HG03280 (cell line): ENCODE measurements around the gene LIPM.

ENCODE experiments used
- ATAC-seq: cut with Tn5 transposase; IDR thresholded peaks from one replicate; pipeline ENCODE4 v1.9.1; 2021; ENCODE audit warnings: mild to moderate bottlenecking, moderate library complexity; ENCODE audit not compliant: unreplicated experiment

The LIPM gene, protein sequence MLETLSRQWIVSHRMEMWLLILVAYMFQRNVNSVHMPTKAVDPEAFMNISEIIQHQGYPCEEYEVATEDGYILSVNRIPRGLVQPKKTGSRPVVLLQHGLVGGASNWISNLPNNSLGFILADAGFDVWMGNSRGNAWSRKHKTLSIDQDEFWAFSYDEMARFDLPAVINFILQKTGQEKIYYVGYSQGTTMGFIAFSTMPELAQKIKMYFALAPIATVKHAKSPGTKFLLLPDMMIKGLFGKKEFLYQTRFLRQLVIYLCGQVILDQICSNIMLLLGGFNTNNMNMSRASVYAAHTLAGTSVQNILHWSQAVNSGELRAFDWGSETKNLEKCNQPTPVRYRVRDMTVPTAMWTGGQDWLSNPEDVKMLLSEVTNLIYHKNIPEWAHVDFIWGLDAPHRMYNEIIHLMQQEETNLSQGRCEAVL

DNA sequence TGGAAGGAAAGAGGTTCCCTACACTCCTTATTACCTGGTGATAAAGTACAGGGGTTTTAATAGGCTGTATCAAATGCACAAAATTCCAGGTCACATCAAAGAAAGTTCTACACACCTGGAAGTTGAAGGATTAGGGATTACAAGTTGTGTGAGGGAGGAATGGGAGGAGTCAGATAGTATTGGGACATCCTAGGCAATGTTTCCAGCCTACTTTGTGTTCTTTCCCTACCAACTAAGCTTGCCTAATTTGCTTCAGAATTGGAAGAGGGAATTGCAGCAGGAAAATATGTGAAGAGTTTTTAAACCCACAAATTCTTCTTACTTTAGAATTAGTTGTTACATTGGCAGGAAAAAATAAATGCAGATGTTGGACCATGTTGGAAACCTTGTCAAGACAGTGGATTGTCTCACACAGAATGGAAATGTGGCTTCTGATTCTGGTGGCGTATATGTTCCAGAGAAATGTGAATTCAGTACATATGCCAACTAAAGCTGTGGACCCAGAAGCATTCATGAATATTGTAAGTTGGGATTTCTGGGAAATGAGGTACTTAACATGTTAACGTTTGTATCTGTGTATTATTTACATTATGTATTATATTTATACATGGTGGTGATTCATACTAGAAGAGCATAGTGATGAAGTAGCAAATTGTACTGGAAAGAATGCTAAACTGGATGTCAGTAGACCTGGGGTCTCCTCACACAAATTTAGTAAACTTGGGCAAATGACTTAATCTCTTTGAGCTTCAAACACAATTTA, at the start of gene LIPM:
Gene LIPM, plus strand, starts transcription at position 208 of the 763 bp plus-strand sequence. Its CDS starts 167 bp downstream, at position 375.
- no peak for ATAC-seq

DNA sequence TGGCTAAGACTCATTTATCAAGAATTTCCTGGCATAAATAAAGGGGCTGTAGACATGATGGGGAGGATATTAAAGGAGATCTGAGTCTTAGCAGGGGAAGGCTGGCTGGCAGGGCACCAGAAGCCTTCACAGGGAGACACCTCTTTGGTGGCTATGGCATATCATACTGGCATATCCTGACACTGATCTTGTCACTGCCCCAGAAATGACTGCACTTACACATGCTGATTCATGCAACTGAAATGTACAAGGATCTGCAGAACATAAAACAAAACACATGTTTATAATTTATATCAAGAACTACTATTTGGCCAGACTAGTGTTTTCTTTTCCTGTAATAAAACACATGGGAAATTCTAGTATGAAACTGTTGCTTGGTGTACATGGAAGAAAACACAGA, 48.2 kb upstream of the LIPM start:
- ATAC-seq, result no peak

DNA sequence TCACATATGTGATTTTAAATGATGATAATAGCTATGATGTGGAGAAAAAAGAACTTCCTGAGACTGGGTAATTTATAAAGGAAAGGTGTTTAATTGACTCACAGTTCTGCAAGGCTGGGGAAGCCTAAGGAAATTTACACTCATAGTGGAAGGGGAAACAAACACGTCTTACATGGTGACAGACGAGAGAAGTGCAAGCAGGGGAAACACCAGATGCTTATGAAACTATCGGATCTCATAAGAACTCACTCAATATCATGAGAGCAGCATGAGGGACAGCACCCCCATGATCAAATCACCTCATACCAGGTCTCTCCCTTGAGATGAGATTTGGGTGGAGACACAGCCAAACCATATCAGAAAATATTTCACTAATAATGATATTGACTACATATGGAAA, 46.8 kb upstream of the LIPM start:
- ATAC-seq, result no peak

DNA sequence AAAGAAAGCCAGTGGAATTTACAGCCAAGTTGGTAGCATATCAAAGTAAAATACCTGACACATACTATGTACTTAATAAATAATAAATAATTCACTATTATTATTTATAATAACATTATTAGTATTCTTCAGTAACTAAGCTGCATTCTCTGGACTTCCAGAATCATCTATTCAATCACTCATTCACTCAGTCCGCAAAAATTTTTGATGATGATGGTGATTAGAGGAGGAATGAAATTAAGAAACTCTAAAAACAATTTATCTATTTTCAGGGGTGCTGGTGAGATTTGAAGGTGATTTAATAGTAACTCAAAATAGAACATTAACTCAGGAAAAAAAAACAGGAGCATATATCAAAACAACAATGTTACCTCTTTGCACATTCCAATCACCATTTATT, 45.9 kb upstream of the LIPM start:
- ATAC-seq, result no peak

DNA sequence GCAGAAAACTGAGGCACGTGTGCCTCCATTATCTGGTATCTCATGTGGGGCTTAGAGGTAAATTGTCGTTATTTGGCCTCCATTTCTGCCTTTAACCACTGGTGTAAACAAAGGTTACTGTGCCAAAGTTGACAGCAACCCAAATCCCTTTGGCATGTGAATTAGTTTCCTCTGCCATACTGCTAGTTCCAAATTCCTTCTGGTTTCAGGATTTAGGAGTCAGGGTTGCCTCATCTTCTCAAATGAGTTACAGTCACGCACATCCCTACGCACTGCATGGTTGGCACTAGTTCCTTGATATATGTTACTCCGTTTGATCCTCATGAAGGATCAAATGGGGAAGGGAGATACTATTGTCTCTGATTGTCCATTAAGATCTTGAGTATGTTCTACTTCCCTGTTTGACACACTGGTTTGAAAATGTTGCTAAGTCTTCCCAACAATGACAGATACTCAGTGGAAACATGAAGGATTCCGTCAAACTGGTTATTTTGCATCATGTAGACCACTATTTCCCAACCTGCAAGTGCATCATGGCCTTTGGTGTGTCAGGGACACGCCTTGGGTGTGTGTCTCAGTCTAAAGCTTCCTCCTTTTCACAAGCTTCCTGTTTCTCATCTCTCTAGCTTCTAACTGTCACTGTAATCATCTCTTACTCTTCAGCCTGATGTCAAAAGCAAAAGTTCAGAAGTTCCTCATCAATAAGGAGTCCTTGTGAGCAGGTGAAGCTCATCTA, 43.0 kb upstream of the LIPM start, which contains the start of gene LIPN:
Gene LIPN, plus strand, starts transcription at position 655 of the 736 bp plus-strand sequence. CDS start 1,386 bp downstream, outside the sequence.
- no peak for ATAC-seq

DNA sequence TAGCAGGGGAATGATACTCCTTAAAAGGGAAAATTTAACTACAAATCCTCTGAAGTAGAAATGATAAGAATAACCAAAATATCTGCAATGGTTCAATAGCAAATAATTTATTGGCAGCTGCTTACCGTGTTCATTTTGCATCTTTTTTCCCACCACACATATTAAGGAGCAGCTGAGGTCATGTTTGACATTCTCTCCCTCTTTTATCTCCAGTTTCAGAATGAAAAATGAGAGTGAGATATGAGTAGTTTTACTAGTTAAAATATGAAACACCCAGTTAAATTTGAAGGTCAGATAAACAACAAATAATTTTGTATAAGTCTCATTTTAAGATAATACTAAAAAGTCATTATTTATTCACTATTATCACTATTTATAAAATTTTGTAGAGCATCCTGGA, 39.6 kb upstream of the LIPM start:
- no peak for ATAC-seq

DNA sequence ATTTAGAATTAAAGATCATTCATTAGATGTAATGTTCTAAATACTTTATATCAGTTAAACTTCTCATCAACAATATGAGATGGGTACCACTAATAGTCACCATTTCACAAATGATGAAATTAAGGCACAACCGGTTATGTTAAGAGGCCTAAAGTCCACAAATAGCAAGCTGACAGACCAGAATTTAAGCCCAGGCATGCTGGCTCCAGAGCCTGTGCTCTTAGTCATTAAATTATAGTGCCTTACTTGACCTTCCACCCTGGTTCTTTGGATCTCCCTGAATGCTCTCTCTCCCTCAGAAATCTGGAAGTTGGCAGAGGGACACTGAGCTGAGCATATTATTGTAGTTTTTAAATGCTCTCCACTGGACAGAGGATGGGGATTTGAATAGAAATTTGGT, 39.1 kb upstream of the LIPM start:
- no peak for ATAC-seq

DNA sequence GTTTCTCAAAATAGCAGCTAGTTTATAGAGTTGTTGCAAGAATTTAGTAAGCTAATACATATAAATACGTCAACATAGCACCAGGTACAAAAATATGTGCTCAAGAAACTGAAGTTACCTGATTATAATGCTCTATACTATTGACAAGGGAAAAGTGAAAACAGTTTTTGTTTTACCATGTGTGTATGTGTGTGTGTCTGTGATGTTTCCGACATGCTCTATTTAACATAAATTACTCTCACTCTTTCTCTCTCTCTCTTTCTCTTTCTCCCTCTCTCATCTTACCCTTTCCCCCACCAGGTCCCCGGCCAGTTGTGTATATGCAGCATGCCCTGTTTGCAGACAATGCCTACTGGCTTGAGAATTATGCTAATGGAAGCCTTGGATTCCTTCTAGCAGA, 38.4 kb upstream of the LIPM start:
- no peak for ATAC-seq

DNA sequence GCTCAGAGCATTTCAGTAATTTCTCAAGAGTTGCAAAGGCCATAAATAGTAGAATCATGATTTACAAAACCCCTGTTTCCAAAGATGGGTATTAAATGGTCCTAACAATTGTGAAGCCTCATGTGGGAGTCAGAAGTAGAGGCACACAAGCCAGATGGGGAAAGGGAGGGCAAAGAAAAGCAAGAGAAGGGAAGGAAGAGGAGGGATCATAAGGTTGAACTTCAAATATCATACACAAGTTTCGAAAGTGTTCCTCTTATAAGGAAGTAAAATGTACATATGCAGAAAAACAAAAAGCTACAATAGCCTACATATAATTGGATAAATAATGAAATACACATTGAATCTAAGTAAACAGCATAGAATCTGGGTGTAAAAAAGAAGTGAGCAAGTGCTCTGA, 36.7 kb upstream of the LIPM start:
- ATAC-seq, result no peak

DNA sequence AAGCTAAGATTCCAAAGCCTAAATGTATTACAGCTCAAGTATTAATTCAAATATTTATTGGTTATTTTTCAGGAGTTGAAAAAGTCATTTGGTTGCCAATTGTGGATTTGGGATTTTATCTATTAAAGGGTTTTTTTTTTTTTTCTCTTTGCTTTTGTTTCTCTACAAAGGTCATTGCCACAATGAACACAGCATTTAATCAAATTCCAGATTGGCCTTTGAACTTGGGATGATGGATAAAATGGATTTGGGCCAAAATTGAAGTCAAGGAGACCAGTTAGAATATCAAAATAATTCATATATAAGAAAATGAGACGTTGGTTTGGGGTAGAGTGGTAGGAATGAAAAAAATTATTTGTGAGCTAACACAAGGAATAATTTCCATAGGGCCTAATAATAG, 33.1 kb upstream of the LIPM start:
- ATAC-seq, result no peak

DNA sequence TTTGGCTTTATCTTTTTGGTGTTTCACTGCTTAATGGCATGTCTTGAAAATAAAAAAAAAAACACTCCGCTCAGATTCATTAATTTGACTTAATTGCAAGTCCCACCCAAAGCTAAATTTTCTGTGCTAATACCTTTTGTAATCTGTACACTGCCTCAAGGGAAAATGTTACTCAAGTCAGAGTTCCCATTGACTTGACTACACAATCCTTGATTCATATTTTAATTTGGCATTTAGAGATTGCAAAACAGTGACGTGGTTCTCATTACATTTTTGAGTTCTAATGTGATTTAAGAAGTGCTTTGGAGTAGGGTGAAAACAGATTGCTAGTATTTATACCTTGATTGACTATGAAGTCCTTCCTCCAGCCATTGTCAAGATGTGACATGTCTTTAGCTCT, 21.3 kb upstream of the LIPM start:
- no peak for ATAC-seq

DNA sequence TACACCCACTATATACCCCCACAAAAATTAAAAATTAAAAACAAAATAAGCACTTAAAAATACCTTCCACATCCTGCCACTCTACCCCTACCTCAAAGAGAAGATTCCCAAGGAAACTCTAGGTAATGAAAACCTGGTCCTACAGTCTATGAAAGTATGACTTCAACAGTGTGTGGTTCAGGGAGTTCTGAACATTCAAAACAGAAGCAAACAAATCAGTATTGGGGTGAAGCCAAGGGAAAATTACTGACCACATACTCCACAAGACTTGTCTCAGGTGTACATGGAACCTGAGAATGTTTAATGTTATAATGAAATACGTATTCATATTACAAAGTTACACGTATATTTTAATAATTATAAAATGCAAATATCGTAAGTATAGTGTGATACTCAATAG, 20.3 kb upstream of the LIPM start:
- no peak for ATAC-seq

DNA sequence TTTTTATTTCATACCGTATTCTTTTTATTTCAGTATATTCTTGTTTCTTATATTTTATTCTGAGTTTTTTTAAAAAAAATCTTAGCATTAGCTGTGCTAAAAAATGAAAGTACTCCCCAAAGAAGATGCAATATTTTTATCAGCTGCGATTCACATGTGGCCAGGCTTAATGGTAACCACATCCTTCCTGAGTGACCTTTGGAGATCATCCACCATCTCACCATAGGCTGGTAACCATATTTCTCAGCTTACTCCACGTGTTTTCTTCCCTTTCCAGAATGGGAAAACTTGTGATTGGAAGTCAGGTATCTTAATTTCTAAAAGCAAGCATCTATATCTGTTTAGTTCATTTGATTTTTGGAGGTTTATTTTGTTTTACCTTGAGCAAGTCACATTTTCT, 18.8 kb upstream of the LIPM start:
- ATAC-seq, result no peak

DNA sequence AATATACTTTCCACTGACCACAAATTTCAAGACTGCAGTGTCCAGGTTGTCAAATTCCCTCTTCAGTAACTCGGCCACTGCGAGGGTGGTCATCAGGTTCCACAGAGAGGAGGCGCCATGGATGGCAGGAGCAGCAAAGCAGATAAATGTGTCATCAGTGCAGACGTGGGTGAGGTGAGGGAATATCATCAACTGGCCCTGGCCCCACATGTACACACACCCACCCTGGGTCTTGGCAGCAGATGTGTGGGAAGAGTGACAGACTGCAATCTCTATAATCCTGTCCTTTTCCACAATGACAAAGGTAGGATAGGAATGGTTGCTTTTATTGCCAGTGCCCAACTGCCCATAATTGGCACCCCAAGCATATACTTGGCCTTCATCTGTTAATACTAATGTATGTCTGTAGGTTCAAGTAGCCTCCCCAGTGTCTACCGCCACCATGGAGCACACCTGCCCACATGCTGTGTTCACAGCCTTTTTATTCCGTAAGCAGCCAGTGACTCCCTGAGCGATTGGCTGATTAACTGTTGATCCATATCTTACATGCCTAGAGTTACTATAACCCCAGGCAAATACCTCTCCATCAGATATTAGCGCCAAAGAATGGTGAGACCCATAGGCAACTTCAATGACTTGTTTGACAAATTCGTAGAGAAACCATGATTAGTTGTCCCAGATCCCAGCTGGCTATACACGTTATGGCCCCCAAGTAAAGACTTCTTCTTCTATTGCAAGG, 16.3 kb upstream of the LIPM start:
- no peak for ATAC-seq

DNA sequence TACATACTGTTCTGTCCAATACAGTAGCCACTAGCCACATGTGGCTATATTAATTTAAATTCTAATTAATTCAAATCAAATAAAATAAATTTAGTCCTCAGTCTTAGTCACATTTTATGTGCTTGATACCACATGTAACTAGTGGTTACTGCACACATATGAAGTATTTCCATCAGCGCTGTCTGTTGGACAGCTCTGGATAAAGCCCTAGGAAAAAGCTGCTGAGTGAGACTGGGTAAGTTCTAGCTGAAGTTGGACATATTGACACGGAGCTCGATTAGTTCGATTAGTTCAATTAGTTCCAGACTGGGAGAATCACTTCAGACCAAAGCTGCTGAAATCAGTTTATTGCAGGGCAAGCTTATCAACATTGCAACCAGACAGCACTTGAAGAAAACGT, 15.1 kb upstream of the LIPM start:
- no peak for ATAC-seq

DNA sequence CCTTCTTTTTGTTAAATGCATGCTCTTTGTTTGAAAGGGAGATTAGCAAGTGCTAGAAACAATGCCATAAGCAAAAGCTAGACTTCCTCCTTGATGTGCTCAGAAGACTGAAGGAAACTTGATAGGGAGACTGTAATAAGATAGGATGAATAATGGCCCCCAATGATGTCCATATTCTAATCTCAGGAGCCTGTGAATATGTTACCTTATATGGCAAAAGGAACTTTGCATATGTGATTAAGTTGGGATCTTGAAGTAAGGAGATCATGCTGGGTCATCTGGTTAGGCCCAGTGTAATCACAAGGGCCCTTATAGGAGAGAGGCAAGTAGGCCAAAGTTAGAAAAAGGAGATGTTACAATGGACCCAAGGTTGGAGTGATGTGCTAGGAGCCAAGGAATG, 13.6 kb upstream of the LIPM start:
- no peak for ATAC-seq

DNA sequence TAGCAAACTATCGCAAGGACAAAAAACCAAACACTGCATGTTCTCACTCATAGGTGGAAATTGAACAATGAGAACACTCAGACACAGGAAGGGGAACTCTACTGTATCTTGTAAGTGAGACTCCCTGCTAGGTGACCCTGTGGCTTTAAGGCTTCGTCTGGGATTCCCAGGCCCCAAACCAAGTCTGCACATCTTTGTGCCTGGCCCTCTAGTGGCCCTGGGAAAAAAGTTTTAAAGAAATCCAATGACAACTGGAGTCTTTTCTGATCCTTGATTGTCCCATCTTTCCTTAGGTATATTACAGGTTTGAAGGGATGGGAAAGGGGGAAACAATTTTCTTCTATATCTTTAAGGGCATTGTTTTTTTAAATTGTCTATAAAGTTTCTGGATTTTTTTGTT, 10.6 kb upstream of the LIPM start:
- ATAC-seq, result no peak

DNA sequence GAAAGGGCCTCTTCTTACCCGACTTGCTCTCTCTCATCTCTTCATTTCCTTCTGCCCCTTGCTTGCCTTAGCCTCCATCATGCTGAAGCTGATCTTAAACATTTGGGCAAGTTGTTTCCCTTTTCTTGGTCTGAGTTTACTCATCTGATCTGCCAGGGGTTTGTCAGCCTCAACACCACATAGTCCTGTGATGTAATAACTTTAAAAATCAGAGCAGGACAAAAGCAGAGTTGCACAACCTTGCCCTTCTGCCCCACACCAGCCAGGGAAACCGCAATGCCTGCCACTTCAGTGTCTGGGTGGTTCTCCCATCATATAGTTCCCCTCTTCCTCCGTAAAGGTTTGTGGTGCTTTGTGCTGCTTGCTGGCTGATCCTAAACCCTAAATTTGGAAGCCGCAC, 9.9 kb upstream of the LIPM start:
- no peak for ATAC-seq

DNA sequence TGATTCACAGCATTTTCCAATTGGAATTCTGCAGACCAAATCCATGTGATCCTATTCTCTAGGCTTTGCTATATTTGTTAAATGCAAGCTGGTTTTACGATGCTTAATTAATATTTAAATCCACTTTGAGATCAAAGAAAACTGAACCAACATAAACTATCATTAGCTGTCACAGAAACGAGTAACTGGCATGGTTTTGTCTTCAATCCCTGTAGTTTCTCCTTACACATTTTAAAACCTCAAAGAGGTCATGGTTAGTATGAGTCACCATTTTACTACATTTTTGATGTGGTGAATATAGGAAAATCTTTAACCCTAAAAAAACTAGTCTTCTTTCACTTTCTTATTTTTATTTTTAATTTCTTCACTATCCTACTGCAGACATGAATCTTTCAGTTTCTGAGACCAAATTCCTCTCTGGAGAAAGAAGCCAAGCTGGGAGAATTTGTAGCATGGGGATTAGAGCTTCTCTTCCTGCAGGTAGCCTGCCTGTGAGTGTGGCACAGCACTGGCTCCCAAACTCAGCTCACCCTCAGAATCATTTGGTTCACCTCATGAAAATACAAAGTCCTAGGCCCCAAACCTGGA, 8.7 kb upstream of the LIPM start:
- no peak for ATAC-seq

DNA sequence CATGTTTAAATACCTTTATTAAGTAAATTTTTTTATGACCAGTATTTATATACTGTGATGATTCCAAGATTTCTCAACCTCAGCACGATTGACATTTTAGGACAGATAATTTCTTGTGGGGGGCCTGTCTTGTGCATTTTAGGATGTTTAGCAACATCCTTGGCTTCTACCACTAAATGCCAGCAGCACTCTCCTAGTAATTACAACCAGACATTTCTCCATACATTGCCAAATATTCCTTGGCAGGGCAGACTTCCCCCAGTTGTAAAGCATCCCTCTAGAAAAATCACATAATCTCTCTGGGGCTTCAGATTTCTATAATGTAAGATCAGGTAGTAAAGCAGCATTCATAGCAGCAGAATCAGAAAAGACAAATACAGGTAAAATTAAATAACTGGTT, 7.8 kb upstream of the LIPM start:
- no peak for ATAC-seq
